IMR-90 (cell line): Measurements from ENCODE around the gene ATP1B1. TPM values are rescaled to one million over a fixed set of nuclear protein-coding genes. Genes with fewer than 3 reads are reported as not detected.

Experiments
- ATAC-seq: fragments of 200-7000 bp; cut with Tn5 transposase; 2 replicates; pipeline ENCODE4 v1.9.1; 2020; ENCODE audit warnings: low read depth, mild to moderate bottlenecking, moderate library complexity
- BruUV-seq: library from RNA; stranded (reverse); fragments of 400-500 nt; replicated peaks from 2 replicates; lab custom pipeline; 2021; lab: Mats Ljungman, UMichigan
- CTCF ChIA-PET: fragments of 300-600 bp; formaldehyde crosslinking; extraction: SDS; loops from one replicate; lab custom pipeline; 2021; ENCODE audit warnings: antibody characterized with exemption; lab: Yijun Ruan, JAX
- POLR2A ChIA-PET: fragments of 300-600 bp; sonication (Branson Sonifier 250); formaldehyde crosslinking; loops from one replicate; lab custom pipeline; 2022; ENCODE audit warnings: antibody characterized with exemption; ENCODE audit not compliant: unreplicated experiment; lab: Charles Lee
- DNase-seq: peaks from one replicate; pipeline ENCODE4 v3.0.0; 2013
- H2AFZ ChIP-seq: replicated peaks from 2 replicates; pipeline ENCODE3; 2013; ENCODE audit warnings: low read length, mild to moderate bottlenecking; ENCODE audit not compliant: poor library complexity
- H2AK5ac ChIP-seq: 2 replicates; pipeline ENCODE4 v1.6.1; 2013; ENCODE audit warnings: low read depth, low read length, inconsistent platforms
- H2AK9ac ChIP-seq: replicated peaks from 2 replicates; pipeline ENCODE3; 2013; ENCODE audit warnings: mild to moderate bottlenecking, low read depth, low read length, moderate library complexity; ENCODE audit not compliant: poor library complexity
- H2BK120ac ChIP-seq: 2 replicates; pipeline ENCODE4 v1.6.1; 2013; ENCODE audit warnings: low read depth, low read length, inconsistent platforms
- H2BK15ac ChIP-seq: 3 replicates; pipeline ENCODE4 v1.6.1; 2013; ENCODE audit warnings: low read depth, low read length, inconsistent platforms
- H2BK20ac ChIP-seq: 2 replicates; pipeline ENCODE4 v1.6.1; 2013; ENCODE audit warnings: low read depth, mild to moderate bottlenecking, inconsistent platforms, low read length, moderate library complexity
- H2BK5ac ChIP-seq: 2 replicates; pipeline ENCODE4 v1.6.1; 2013; ENCODE audit warnings: mild to moderate bottlenecking, low read depth, low read length, inconsistent platforms; ENCODE audit not compliant: poor library complexity, severe bottlenecking
- H3K14ac ChIP-seq: replicated peaks from 2 replicates; pipeline ENCODE4 v1.6.1; 2013; ENCODE audit warnings: low read depth, low read length, inconsistent platforms
- H3K18ac ChIP-seq: 2 replicates; pipeline ENCODE4 v1.6.1; 2013; ENCODE audit warnings: low read depth, low read length, control low read depth
- H3K23ac ChIP-seq: 2 replicates; pipeline ENCODE4 v1.6.1; 2013; ENCODE audit warnings: low read depth, low read length, inconsistent platforms
- H3K27ac ChIP-seq: 2 replicates; pipeline ENCODE4 v1.5.1; 2013; ENCODE audit warnings: mild to moderate bottlenecking, control low read depth, low read length; ENCODE audit not compliant: insufficient read depth
- H3K27me3 ChIP-seq: 2 replicates; pipeline ENCODE4 v1.6.1; 2013; ENCODE audit warnings: low read length; ENCODE audit not compliant: control insufficient read depth, insufficient read depth
- H3K36me3 ChIP-seq: 2 replicates; pipeline ENCODE4 v1.6.1; 2013; ENCODE audit warnings: low read length, mixed read lengths; ENCODE audit not compliant: control insufficient read depth, insufficient read depth
- H3K4ac ChIP-seq: 2 replicates; pipeline ENCODE4 v1.6.1; 2013; ENCODE audit warnings: low read depth, low read length, inconsistent platforms
- H3K4me1 ChIP-seq: 2 replicates; pipeline ENCODE4 v1.6.1; 2013; ENCODE audit warnings: low read length, mixed read lengths; ENCODE audit not compliant: control insufficient read depth, insufficient read depth
- H3K4me2 ChIP-seq: 2 replicates; pipeline ENCODE4 v1.6.1; 2013; ENCODE audit warnings: low read depth, mild to moderate bottlenecking, control low read depth, low read length, moderate library complexity
- H3K4me3 ChIP-seq: 2 replicates; pipeline ENCODE4 v1.5.1; 2013; ENCODE audit warnings: low read depth, mild to moderate bottlenecking, control low read depth, low read length, moderate library complexity; ENCODE audit not compliant: insufficient read depth
- H3K56ac ChIP-seq: 2 replicates; pipeline ENCODE4 v1.6.1; 2013; ENCODE audit warnings: low read length, inconsistent platforms; ENCODE audit not compliant: insufficient read depth; ENCODE audit errors: extremely low read depth
- H3K79me1 ChIP-seq, 2 experiments: 2 replicates each; pipeline ENCODE4 v1.6.1; 2013; ENCODE audit warnings: low read length in 2 of 2, inconsistent platforms in 1 of 2, low read depth in 1 of 2
- H3K9ac ChIP-seq: 2 replicates; pipeline ENCODE4 v1.6.1; 2013; ENCODE audit warnings: low read depth, low read length, control low read depth
- H3K9me1 ChIP-seq: 2 replicates; pipeline ENCODE4 v1.6.1; 2013; ENCODE audit warnings: low read length, inconsistent platforms; ENCODE audit not compliant: insufficient read depth
- H3K9me3 ChIP-seq: 2 replicates; pipeline ENCODE4 v1.6.1; 2013; ENCODE audit warnings: low read length; ENCODE audit not compliant: control insufficient read depth, insufficient read depth
- H4K20me1 ChIP-seq: 2 replicates; pipeline ENCODE4 v1.6.1; 2013; ENCODE audit warnings: low read length, inconsistent platforms; ENCODE audit not compliant: insufficient read depth
- H4K5ac ChIP-seq: 2 replicates; pipeline ENCODE4 v1.6.1; 2013; ENCODE audit warnings: mild to moderate bottlenecking, low read depth, low read length, control low read depth
- H4K8ac ChIP-seq, 2 experiments: 2 replicates each; pipeline ENCODE4 v1.6.1; 2013; ENCODE audit warnings: low read depth in 2 of 2, low read length in 2 of 2, control low read depth in 1 of 2, inconsistent platforms in 1 of 2
- H4K91ac ChIP-seq: 2 replicates; pipeline ENCODE4 v1.6.1; 2013; ENCODE audit warnings: low read depth, low read length, inconsistent platforms; ENCODE audit not compliant: insufficient read depth
- CHD1 ChIP-seq: IDR thresholded peaks from 2 replicates; pipeline ENCODE4 v1.6.1; 2012; ENCODE audit warnings: low read depth, low read length, improper control_type of control experiment
- CTCF ChIP-seq: conservative IDR thresholded peaks from 2 replicates; pipeline ENCODE4 v1.5.1; 2012; ENCODE audit warnings: mild to moderate bottlenecking, low read depth, low read length, improper control_type of control experiment
- FOS ChIP-seq: fragments of 150-350 bp; IDR thresholded peaks from 2 replicates; pipeline ENCODE4 v1.6.1; 2016; ENCODE audit warnings: low read depth, low read length
- MAFK ChIP-seq: IDR thresholded peaks from 2 replicates; pipeline ENCODE4 v1.6.1; 2012; ENCODE audit warnings: low read depth, low read length, improper control_type of control experiment
- MAZ ChIP-seq: IDR thresholded peaks from 2 replicates; pipeline ENCODE4 v1.6.1; 2012; ENCODE audit warnings: low read depth, mild to moderate bottlenecking, low read length, improper control_type of control experiment, moderate library complexity, borderline replicate concordance
- POLR2A ChIP-seq: IDR thresholded peaks from 2 replicates; pipeline ENCODE4 v1.6.1; 2012; ENCODE audit warnings: mild to moderate bottlenecking, low read depth, low read length
- RFX5 ChIP-seq: IDR thresholded peaks from 2 replicates; pipeline ENCODE4 v1.8.0; 2012; ENCODE audit warnings: low read depth, mild to moderate bottlenecking, low read length, moderate library complexity
- SMC3 ChIP-seq: fragments of 150-350 bp; IDR thresholded peaks from 2 replicates; pipeline ENCODE4 v1.6.1; 2016; ENCODE audit warnings: low read depth, mild to moderate bottlenecking, antibody characterized with exemption, low read length, moderate library complexity
- USF2 ChIP-seq: fragments of 150-350 bp; IDR thresholded peaks from 2 replicates; pipeline ENCODE4 v1.6.1; 2017; ENCODE audit warnings: mild to moderate bottlenecking, antibody characterized with exemption, low read length, low read depth
- WGBS, 2 experiments: methylation state at CpG; one replicate each; pipeline versions ENCODE4 v1.1.5 to v1.1.7; 2013; ENCODE audit warnings: missing lambda C conversion rate in 2 of 2; ENCODE audit not compliant: insufficient read length in 1 of 2; ENCODE audit errors: extremely low coverage in 2 of 2; 5-methylcytosine and 5-hydroxymethylcytosine counted together
- dilution Hi-C: fragments of 300-500 bp; cut with HindIII; formaldehyde crosslinking; loops from one replicate; pipeline ENCODE4 v1.14.3; 2018; ENCODE audit warnings: low sequenced_read_pairs; ENCODE audit not compliant: unreplicated experiment
- in situ Hi-C: fragments of 300-500 bp; cut with MboI; formaldehyde crosslinking; loops from 3 replicates; pipeline ENCODE4 v1.14.3; 2019; ENCODE audit warnings: low sequenced_read_pairs, inconsistent platforms, mixed read lengths
- intact Hi-C: fragments of 100-400 bp; cut with micrococcal nuclease; formaldehyde crosslinking; loops from 2 replicates; pipeline ENCODE4 v1.10.0; 2022
- polyA plus RNA-seq, 3 experiments: library from polyadenylated mRNA; depleted of rRNA; stranded (reverse); fragments of >200 nt; gene quantifications; 2 replicates each; pipeline ENCODE4 v1.2.3, GENCODE V29; 2012; ENCODE audit warnings: low replicate concordance in 1 of 3
- total RNA-seq: library from RNA; depleted of rRNA; stranded (reverse); fragments of >200 nt; gene quantifications from 2 replicates; pipeline ENCODE4 v1.2.3, GENCODE V29; 2012
- TF ChIP-seq, protein P1 (sequence below): fragments of 150-350 bp; IDR thresholded peaks from 2 replicates; pipeline ENCODE4 v1.6.1; 2016; ENCODE audit warnings: low read depth, mild to moderate bottlenecking, low read length, moderate library complexity, borderline replicate concordance

ATP1B1 gene
- total and polyA plus RNA-seq, 2 of the 4 experiments (the other 2 are of a cell fraction): 14.5 to 22.1 TPM

DNA sequence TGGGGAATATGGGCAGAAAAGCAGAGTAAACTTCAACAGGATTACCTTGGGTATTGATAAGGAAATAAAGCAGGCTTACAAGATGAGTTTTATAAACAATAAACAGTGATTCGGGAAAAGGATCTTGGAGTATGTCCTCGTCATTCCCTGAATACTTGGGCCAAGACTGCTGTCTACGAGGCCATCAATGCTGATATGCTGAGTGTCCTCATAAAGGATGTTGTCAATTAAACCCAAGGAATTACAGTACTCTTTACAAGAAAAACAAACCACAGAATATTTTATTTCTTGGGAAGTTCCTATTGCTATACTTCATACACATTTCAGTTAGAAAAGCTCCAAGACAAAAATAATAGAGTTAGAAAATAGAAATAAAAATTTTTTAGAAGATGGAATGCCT, 34.9 kb downstream of the ATP1B1 start:
- no peaks in the 10 kb centered on the region for H4K20me1 ChIP-seq
- dilution Hi-C loops (no loop called here), in situ Hi-C loops (no loop called here), intact Hi-C loops (no loop called here)
- no peak overlapping the region for H3K4me2 ChIP-seq
- ATAC-seq (no peak), DNase-seq (no peak)
- H2AFZ ChIP-seq: no peak overlapping the region
- no peak overlapping the region for H2AK9ac ChIP-seq
- no TSS peak for BruUV-seq
- H2BK120ac ChIP-seq: no peak overlapping the region
- no CpG with 5 or more reads among the region's 3 CpGs for WGBS, 2 experiments
- H3K9ac ChIP-seq: no peak overlapping the region
- H3K23ac ChIP-seq: no peak overlapping the region
- H4K5ac ChIP-seq: no peak overlapping the region
- H2BK15ac ChIP-seq: no peak overlapping the region
- H3K56ac ChIP-seq: no peak overlapping the region
- H2BK20ac ChIP-seq: no peak overlapping the region
- H3K27ac ChIP-seq: no peak overlapping the region
- no peak overlapping the region for H3K18ac ChIP-seq
- no peaks in the 10 kb centered on the region for H3K4me1 ChIP-seq
- H3K4me3 ChIP-seq: no peak overlapping the region
- H3K79me1 ChIP-seq: no peaks in the 10 kb centered on the region
- ChIA-PET CTCF (no interaction called here), POLR2A (no interaction called here)
- H3K36me3 ChIP-seq: no peaks in the 10 kb centered on the region
- TF ChIP-seq FOS: no peak
- TF ChIP-seq, protein P1, sequence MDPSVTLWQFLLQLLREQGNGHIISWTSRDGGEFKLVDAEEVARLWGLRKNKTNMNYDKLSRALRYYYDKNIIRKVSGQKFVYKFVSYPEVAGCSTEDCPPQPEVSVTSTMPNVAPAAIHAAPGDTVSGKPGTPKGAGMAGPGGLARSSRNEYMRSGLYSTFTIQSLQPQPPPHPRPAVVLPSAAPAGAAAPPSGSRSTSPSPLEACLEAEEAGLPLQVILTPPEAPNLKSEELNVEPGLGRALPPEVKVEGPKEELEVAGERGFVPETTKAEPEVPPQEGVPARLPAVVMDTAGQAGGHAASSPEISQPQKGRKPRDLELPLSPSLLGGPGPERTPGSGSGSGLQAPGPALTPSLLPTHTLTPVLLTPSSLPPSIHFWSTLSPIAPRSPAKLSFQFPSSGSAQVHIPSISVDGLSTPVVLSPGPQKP: no peak
- no peak for TF ChIP-seq SMC3
- TF ChIP-seq USF2: no peak
- no peak for TF ChIP-seq MAFK
- TF ChIP-seq CHD1: no peak
- TF ChIP-seq RFX5: no peak
- TF ChIP-seq MAZ: no peak
- no peak for TF ChIP-seq CTCF
- TF ChIP-seq POLR2A: no peak
- no peak overlapping the region for H3K4ac ChIP-seq
- H3K27me3 ChIP-seq: no peaks in the 10 kb centered on the region
- no peak overlapping the region for H2BK5ac ChIP-seq
- H3K14ac ChIP-seq: no peak overlapping the region
- H4K8ac ChIP-seq: no peak overlapping the region
- no peaks in the 10 kb centered on the region for H3K9me1 ChIP-seq
- no peak overlapping the region for H2AK5ac ChIP-seq
- H4K91ac ChIP-seq: no peak overlapping the region
- H3K9me3 ChIP-seq: no peaks in the 10 kb centered on the region
